K562 (cell line): ENCODE data around the gene DPP4. TPM values are rescaled to one million over a fixed set of nuclear protein-coding genes. Genes with fewer than 3 reads are reported as not detected.

ENCODE experiments used
- ATAC-seq: fragments of 200-7000 bp; cut with Tn5 transposase; 3 replicates; pipeline ENCODE4 v1.9.1; 2020; ENCODE audit warnings: moderate library complexity
- BruUV-seq: library from RNA; stranded (reverse); fragments of 400-500 nt; replicated peaks from 2 replicates; lab custom pipeline; 2021; lab: Mats Ljungman, UMichigan
- CTCF ChIA-PET: fragments of 300-600 bp; formaldehyde crosslinking; extraction: SDS; loops from one replicate; lab custom pipeline; 2021; ENCODE audit warnings: low intra/inter-chr PET ratio; lab: Yijun Ruan, JAX
- POLR2A ChIA-PET: fragments of 300-600, 350-650 bp; sonication (Branson Sonifier 250); formaldehyde crosslinking; extraction: SDS; loops from one replicate; lab custom pipeline; 2021; ENCODE audit warnings: antibody characterized with exemption, inconsistent platforms; lab: Yijun Ruan, JAX
- DNase-seq, 4 experiments: peaks; one replicate each; pipeline versions ENCODE4 v3.0.0 to v3.0.0-alpha.2; 2011 to 2018; ENCODE audit warnings: low spot score in 3 of 4, mixed read lengths in 3 of 4; ENCODE audit errors: extremely low read depth in 1 of 4
- FAIRE-seq: peaks from 2 replicates; lab custom pipeline; 2011; peaks lifted over from hg19 to GRCh38; lab: Jason Lieb, UNC
- H2AFZ ChIP-seq: 2 replicates; pipeline ENCODE4 v1.6.0; 2011; ENCODE audit warnings: low read depth, low read length, control low read depth, inconsistent platforms
- H3K27ac ChIP-seq: fragments of 200-600 bp; 3 replicates; pipeline ENCODE4 v1.8.0; 2011; ENCODE audit warnings: low read depth, mild to moderate bottlenecking, control low read depth, inconsistent platforms, low read length, moderate library complexity, mixed read lengths; ENCODE audit errors: extremely low read depth
- H3K27me3 ChIP-seq, 2 experiments: fragments of 300-600 bp in 1 of 2; 2 replicates in 1 of 2; 3 replicates in 1 of 2; pipeline versions ENCODE4 v1.6.0 to v1.8.0; 2011; ENCODE audit warnings: inconsistent platforms in 2 of 2, low read length in 2 of 2, mild to moderate bottlenecking in 1 of 2, mixed read lengths in 1 of 2, moderate library complexity in 1 of 2; ENCODE audit not compliant: control insufficient read depth in 2 of 2, insufficient read depth in 2 of 2
- H3K36me3 ChIP-seq: fragments of 300-600 bp; 3 replicates; pipeline ENCODE4 v1.8.0; 2011; ENCODE audit warnings: mild to moderate bottlenecking, low read length, inconsistent platforms; ENCODE audit not compliant: control insufficient read depth, insufficient read depth
- H3K4me1 ChIP-seq, 2 experiments: fragments of 200-600 bp in 1 of 2; replicated peaks in 1 of 2; 2 replicates in 1 of 2; 3 replicates in 1 of 2; pipeline versions ENCODE4 v1.5.1 to v1.8.0; 2011; ENCODE audit warnings: inconsistent platforms in 2 of 2, low read length in 2 of 2, mild to moderate bottlenecking in 1 of 2, mixed read lengths in 1 of 2, moderate library complexity in 1 of 2; ENCODE audit not compliant: control insufficient read depth in 2 of 2, insufficient read depth in 2 of 2
- H3K4me2 ChIP-seq: 2 replicates; pipeline ENCODE4 v1.6.1; 2011; ENCODE audit warnings: low read length, control low read depth, inconsistent platforms, mixed read lengths; ENCODE audit not compliant: insufficient read depth
- H3K4me3 ChIP-seq: fragments of 200-600 bp; sonication (generic), shearing (Covaris generic); 2 replicates; pipeline ENCODE4 v1.5.1; 2016; ENCODE audit warnings: control low read depth, inconsistent platforms
- H3K79me2 ChIP-seq: fragments of 200-600 bp; 3 replicates; pipeline ENCODE4 v1.8.0; 2011; ENCODE audit warnings: low read length, inconsistent platforms; ENCODE audit not compliant: control insufficient read depth, insufficient read depth
- H3K9ac ChIP-seq, 2 experiments: 2 replicates each; pipeline versions ENCODE4 v1.6.0 to v1.6.1; 2011; ENCODE audit warnings: low read depth in 2 of 2, low read length in 2 of 2, control low read depth in 1 of 2, inconsistent platforms in 1 of 2, mild to moderate bottlenecking in 1 of 2, mixed read lengths in 1 of 2; ENCODE audit not compliant: insufficient read depth in 1 of 2
- H3K9me1 ChIP-seq: one replicate; pipeline ENCODE4 v1.6.0; 2011; ENCODE audit warnings: inconsistent platforms, mild to moderate bottlenecking, low read length, moderate library complexity; ENCODE audit not compliant: control insufficient read depth, insufficient read depth
- H3K9me3 ChIP-seq: replicated peaks from 2 replicates; pipeline ENCODE4 v1.5.1; 2011; ENCODE audit warnings: low read depth, low read length, inconsistent platforms; ENCODE audit not compliant: control insufficient read depth, insufficient read depth
- H4K20me1 ChIP-seq: replicated peaks from 2 replicates; pipeline ENCODE4 v1.6.1; 2011; ENCODE audit warnings: low read length, inconsistent platforms, mixed read lengths; ENCODE audit not compliant: control insufficient read depth, insufficient read depth
- HEY1 ChIP-seq: fragments of 250-450 bp; sonication (Bioruptor Pico); IDR thresholded peaks from 2 replicates; pipeline ENCODE4 v1.5.0; 2020; ENCODE audit warnings: mild to moderate bottlenecking, moderate library complexity, borderline replicate concordance
- HMGXB4 ChIP-seq: sonication (generic); formaldehyde crosslinking; IDR thresholded peaks from 2 replicates; pipeline ENCODE4 v1.8.1; 2023; ENCODE audit warnings: mild to moderate bottlenecking, missing genetic modification reagents
- NFIC ChIP-seq: fragments of 450-650 bp; IDR thresholded peaks from 2 replicates; pipeline ENCODE4 v1.6.1; 2017; ENCODE audit warnings: mild to moderate bottlenecking, inconsistent platforms
- POLR2AphosphoS5 ChIP-seq: IDR thresholded peaks from 2 replicates; pipeline ENCODE4 v1.6.1; 2011; ENCODE audit warnings: mild to moderate bottlenecking, low read depth, low read length, moderate library complexity; ENCODE audit not compliant: control insufficient read depth, insufficient read depth
- POLR2G ChIP-seq: fragments of 200-400 bp; formaldehyde crosslinking; IDR thresholded peaks from 2 replicates; pipeline ENCODE4 v1.6.1; 2017; ENCODE audit warnings: low read depth, mild to moderate bottlenecking, antibody characterized with exemption, low read length, moderate library complexity
- POLR2H ChIP-seq: IDR thresholded peaks from 2 replicates; pipeline ENCODE4 v1.6.1; 2016; ENCODE audit warnings: missing genetic modification characterization, low read depth, mild to moderate bottlenecking, control low read depth, missing compliant biosample characterization, moderate library complexity
- SIN3B ChIP-seq: fragments of 450-650 bp; IDR thresholded peaks from 2 replicates; pipeline ENCODE4 v1.6.1; 2017; ENCODE audit warnings: low read depth, mild to moderate bottlenecking, moderate library complexity
- TFE3 ChIP-seq: fragments of 450-650 bp; formaldehyde crosslinking; IDR thresholded peaks from 2 replicates; pipeline ENCODE4 v1.4.0; 2020; ENCODE audit warnings: mild to moderate bottlenecking, mixed read lengths
- ZBTB11 ChIP-seq, 3 experiments: fragments of 200-800 bp in 1 of 3; fragments of 250-450 bp in 1 of 3; fragments of 450-650 bp in 1 of 3; sonication (Bioruptor Pico) in 1 of 3; sonication (Bioruptor generic) in 1 of 3; formaldehyde crosslinking in 1 of 3; IDR thresholded peaks; 2 replicates each; pipeline versions ENCODE4 v1.6.1 to v1.8.0; 2016 to 2022; ENCODE audit warnings: mild to moderate bottlenecking in 2 of 3, missing genetic modification characterization in 2 of 3, missing compliant biosample characterization in 1 of 3, moderate library complexity in 1 of 3
- ZBTB9 ChIP-seq: fragments of 450-650 bp; formaldehyde crosslinking; IDR thresholded peaks from 2 replicates; pipeline ENCODE4 v1.4.0; 2020; ENCODE audit warnings: mild to moderate bottlenecking, moderate library complexity
- ZNF143 ChIP-seq: sonication (generic); formaldehyde crosslinking; IDR thresholded peaks from 2 replicates; pipeline ENCODE4 v1.9.0; 2022; ENCODE audit warnings: mild to moderate bottlenecking, missing genetic modification reagents
- ZNF766 ChIP-seq: fragments of 200-800 bp; sonication (Bioruptor generic); conservative IDR thresholded peaks from 2 replicates; pipeline ENCODE4 v1.6.1; 2016; ENCODE audit warnings: missing genetic modification characterization, missing compliant biosample characterization
- WGBS: fragments of 100-300 bp; shearing (Covaris generic); methylation state at CpG from one replicate; pipeline ENCODE4 v1.1.6; 2016; ENCODE audit warnings: low coverage, mixed read lengths; ENCODE audit not compliant: insufficient coverage; ENCODE audit errors: missing lambda C conversion rate; 5-methylcytosine and 5-hydroxymethylcytosine counted together
- in situ Hi-C: fragments of 300-500 bp; cut with MboI; formaldehyde crosslinking; loops from 4 replicates; pipeline ENCODE4 v1.15.0; 2018; ENCODE audit warnings: inconsistent platforms, mixed read lengths
- intact Hi-C: fragments of 100-400 bp; cut with micrococcal nuclease; formaldehyde crosslinking; loops from 2 replicates; pipeline ENCODE4 v1.14.2; 2022
- polyA plus RNA-seq, 8 experiments: library from polyadenylated mRNA; depleted of rRNA in 4 of 8; stranded (reverse) in 5 of 8; unstranded in 3 of 8; fragments of >200 nt; fragmentation: Nextera tagmentation in 2 of 8; fragmentation: Illumina TruSeq in 1 of 8; extraction: Ambion mirVana in 2 of 8; extraction: Trizol in 1 of 8; gene quantifications; 2 replicates each; pipeline versions ENCODE4 v1.2.1 to v1.2.3, GENCODE V29; 2011 to 2014; ENCODE audit warnings: inconsistent platforms in 1 of 8, missing spikeins in 1 of 8
- total RNA-seq, 7 experiments: library from RNA; depleted of rRNA in 6 of 7; stranded (reverse); fragments of >200 nt in 6 of 7; fragmentation: Illumina TruSeq in 2 of 7; extraction: Trizol in 2 of 7; gene quantifications; 2 replicates each; pipeline versions ENCODE4 v1.2.1 to v1.2.3, GENCODE V29; 2011 to 2021; ENCODE audit warnings: low replicate concordance in 1 of 7

The DPP4 gene
- total and polyA plus RNA-seq, 9 of the 15 experiments (the other 6 are each of a cell fraction or from before 2014, with no cell fraction given) = 0.11 TPM; not detected in 8

GRCh38 chr2:162106146-162106551, 32.1 kb upstream of the DPP4 start (continued):
- TF ChIP-seq ZBTB9 (no peak), HMGXB4 (CRISPR knock-in tag) (no peak), POLR2G (no peak), POLR2H (tag) (no peak), HEY1 (CRISPR knock-in tag) (no peak), POLR2AphosphoS5 (no peak)
- TF ChIP-seq, all 486 proteins: peak for 0

- in situ Hi-C loops = no loop called here
- H3K27me3 ChIP-seq = no peaks in the 10 kb centered on the region
- POLR2A ChIA-PET = no interaction called here
- CTCF ChIA-PET = no interaction called here
- no peaks in the 10 kb centered on the region for H4K20me1 ChIP-seq
- H3K9me3 ChIP-seq = no peaks in the 10 kb centered on the region
- 0% methylated on average over 3 of the region's 3 CpGs for WGBS
- no peak overlapping the region for H3K27ac ChIP-seq
- no peak overlapping the region for H3K4me2 ChIP-seq
- FAIRE-seq (no peak), DNase-seq (no peak), ATAC-seq (no peak)
- no peaks in the 10 kb centered on the region for H3K4me1 ChIP-seq
- no peak overlapping the region for H2AFZ ChIP-seq
- H3K36me3 ChIP-seq = no peaks in the 10 kb centered on the region
- no peaks in the 10 kb centered on the region for H3K79me2 ChIP-seq
- intact Hi-C loops = no loop called here
- H3K9me1 ChIP-seq = no peaks in the 10 kb centered on the region
- no TSS peak for BruUV-seq
- H3K9ac ChIP-seq = no peak overlapping the region
- no peak overlapping the region for H3K4me3 ChIP-seq
- TF ChIP-seq TFE3 (CRISPR knock-in tag) = peak; percentile 45
- no peak for TF ChIP-seq ZNF143 (CRISPR knock-in tag)
- no peak for TF ChIP-seq SIN3B
- TF ChIP-seq ZNF766 (CRISPR knock-in tag) = no peak
- TF ChIP-seq ZBTB11 (CRISPR knock-in tag; IDR thresholded peaks at IDR 0.05) = no peak
- TF ChIP-seq NFIC = peak; percentile 22; the same call in 1 of the 2 replicates
Measured at GRCh38 chr2:162103443-162104009, 29.5 kb upstream of the DPP4 start.
